Loucy (cell line): ENCODE results near the gene FYN.

Experiments
- H2AFZ ChIP-seq: fragments of 200-600 bp; sonication (generic); 2 replicates; pipeline ENCODE4 v1.6.0; 2016; ENCODE audit warnings: antibody characterized with exemption, mild to moderate bottlenecking, low read length, moderate library complexity
- H3F3A ChIP-seq: fragments of 200-600 bp; 2 replicates; pipeline ENCODE4 v1.6.0; 2016; ENCODE audit warnings: antibody characterized with exemption, low read depth, mild to moderate bottlenecking
- H3K27me3 ChIP-seq: fragments of 200-600 bp; sonication (generic); 2 replicates; pipeline ENCODE4 v1.6.1; 2014; ENCODE audit warnings: low read length, mild to moderate bottlenecking; ENCODE audit not compliant: insufficient read depth, poor library complexity, severe bottlenecking
- H3K36me3 ChIP-seq: fragments of 200-600 bp; sonication (generic); 2 replicates; pipeline ENCODE4 v1.6.1; 2016; ENCODE audit warnings: low read length; ENCODE audit not compliant: insufficient read depth
- H3K4me1 ChIP-seq: fragments of 200-600 bp; sonication (generic); 2 replicates; pipeline ENCODE4 v1.5.1; 2014; ENCODE audit warnings: low read length, mild to moderate bottlenecking; ENCODE audit not compliant: insufficient read depth, poor library complexity, severe bottlenecking
- H3K4me2 ChIP-seq: fragments of 200-600 bp; sonication (generic); 2 replicates; pipeline ENCODE4 v1.6.0; 2014; ENCODE audit warnings: antibody characterized with exemption, low read length, low read depth, mild to moderate bottlenecking; ENCODE audit not compliant: poor library complexity, severe bottlenecking
- H3K4me3 ChIP-seq: fragments of 200-600 bp; sonication (generic); 2 replicates; pipeline ENCODE4 v1.5.1; 2014; ENCODE audit warnings: low read length, mild to moderate bottlenecking, mixed read lengths; ENCODE audit not compliant: poor library complexity, severe bottlenecking
- H3K79me2 ChIP-seq: fragments of 200-600 bp; sonication (generic); 2 replicates; pipeline ENCODE4 v1.6.1; 2014; ENCODE audit warnings: low read length; ENCODE audit not compliant: insufficient read depth
- H3K9ac ChIP-seq: fragments of 200-600 bp; sonication (generic); 2 replicates; pipeline ENCODE4 v1.6.0; 2014; ENCODE audit warnings: mild to moderate bottlenecking, low read depth, low read length, moderate library complexity; ENCODE audit not compliant: poor library complexity, severe bottlenecking
- H3K9me2 ChIP-seq: fragments of 200-600 bp; sonication (generic); replicated peaks from 2 replicates; pipeline ENCODE4 v1.6.1; 2016; ENCODE audit warnings: low read depth, low read length, mixed read lengths
- H3K9me3 ChIP-seq: fragments of 200-600 bp; sonication (generic); 2 replicates; pipeline ENCODE4 v1.6.1; 2014; ENCODE audit warnings: mild to moderate bottlenecking, antibody characterized with exemption, low read length, low read depth; ENCODE audit not compliant: insufficient read depth
- H4K20me1 ChIP-seq: fragments of 200-600 bp; sonication (generic); 2 replicates; pipeline ENCODE4 v1.6.0; 2014; ENCODE audit warnings: antibody characterized with exemption, low read length, mild to moderate bottlenecking; ENCODE audit not compliant: insufficient read depth, poor library complexity, severe bottlenecking
- EZH2phosphoT487 ChIP-seq: fragments of 200-600 bp; IDR thresholded peaks from 2 replicates; pipeline ENCODE4 v1.6.1; 2018; ENCODE audit warnings: antibody characterized with exemption, mild to moderate bottlenecking, moderate library complexity, borderline replicate concordance
- TF ChIP-seq, protein P1 (sequence below): fragments of 200-600 bp; sonication (generic); conservative IDR thresholded peaks from 2 replicates; pipeline ENCODE4 v1.5.1; 2014; ENCODE audit warnings: mild to moderate bottlenecking, antibody characterized with exemption, low read length

Gene FYN

DNA sequence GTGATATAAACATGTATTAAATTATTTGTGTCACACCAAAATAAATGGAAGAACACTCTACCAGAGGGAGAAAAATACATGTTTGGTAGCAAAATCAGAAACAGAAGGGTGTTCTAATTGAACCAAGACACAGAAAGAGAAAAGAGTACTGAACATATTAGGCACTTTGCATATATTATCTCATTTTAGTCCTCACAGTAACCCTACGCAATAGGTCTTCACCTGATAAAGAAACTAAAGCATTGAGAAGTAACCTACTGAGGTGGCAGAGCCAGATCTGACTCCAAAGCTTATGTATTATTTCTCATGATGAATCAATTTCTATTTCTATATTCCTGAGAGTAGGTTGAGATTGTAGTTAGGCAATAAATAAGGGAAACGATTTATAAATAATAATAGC, 77.7 kb downstream of the FYN start:
- H2AFZ ChIP-seq, result no peak overlapping the region
- H3K4me3 ChIP-seq, result no peak overlapping the region
- H3K79me2 ChIP-seq, result peaks cover 83% of the 10 kb centered on the region
- H3K4me2 ChIP-seq, result no peak overlapping the region
- H3K27me3 ChIP-seq, result no peaks in the 10 kb centered on the region
- peak overlapping the region; percentile 55 for H3K9ac ChIP-seq
- peaks cover 46% of the 10 kb centered on the region for H3K4me1 ChIP-seq
- H3K36me3 ChIP-seq, result no peaks in the 10 kb centered on the region
- no peaks in the 10 kb centered on the region for H3F3A ChIP-seq
- no peaks in the 10 kb centered on the region for H3K9me3 ChIP-seq
- no peaks in the 10 kb centered on the region for H4K20me1 ChIP-seq
- H3K9me2 ChIP-seq, result no peaks in the 10 kb centered on the region
- TF ChIP-seq EZH2phosphoT487, result no peak
- TF ChIP-seq, protein P1, sequence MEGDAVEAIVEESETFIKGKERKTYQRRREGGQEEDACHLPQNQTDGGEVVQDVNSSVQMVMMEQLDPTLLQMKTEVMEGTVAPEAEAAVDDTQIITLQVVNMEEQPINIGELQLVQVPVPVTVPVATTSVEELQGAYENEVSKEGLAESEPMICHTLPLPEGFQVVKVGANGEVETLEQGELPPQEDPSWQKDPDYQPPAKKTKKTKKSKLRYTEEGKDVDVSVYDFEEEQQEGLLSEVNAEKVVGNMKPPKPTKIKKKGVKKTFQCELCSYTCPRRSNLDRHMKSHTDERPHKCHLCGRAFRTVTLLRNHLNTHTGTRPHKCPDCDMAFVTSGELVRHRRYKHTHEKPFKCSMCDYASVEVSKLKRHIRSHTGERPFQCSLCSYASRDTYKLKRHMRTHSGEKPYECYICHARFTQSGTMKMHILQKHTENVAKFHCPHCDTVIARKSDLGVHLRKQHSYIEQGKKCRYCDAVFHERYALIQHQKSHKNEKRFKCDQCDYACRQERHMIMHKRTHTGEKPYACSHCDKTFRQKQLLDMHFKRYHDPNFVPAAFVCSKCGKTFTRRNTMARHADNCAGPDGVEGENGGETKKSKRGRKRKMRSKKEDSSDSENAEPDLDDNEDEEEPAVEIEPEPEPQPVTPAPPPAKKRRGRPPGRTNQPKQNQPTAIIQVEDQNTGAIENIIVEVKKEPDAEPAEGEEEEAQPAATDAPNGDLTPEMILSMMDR, result no peak

DNA sequence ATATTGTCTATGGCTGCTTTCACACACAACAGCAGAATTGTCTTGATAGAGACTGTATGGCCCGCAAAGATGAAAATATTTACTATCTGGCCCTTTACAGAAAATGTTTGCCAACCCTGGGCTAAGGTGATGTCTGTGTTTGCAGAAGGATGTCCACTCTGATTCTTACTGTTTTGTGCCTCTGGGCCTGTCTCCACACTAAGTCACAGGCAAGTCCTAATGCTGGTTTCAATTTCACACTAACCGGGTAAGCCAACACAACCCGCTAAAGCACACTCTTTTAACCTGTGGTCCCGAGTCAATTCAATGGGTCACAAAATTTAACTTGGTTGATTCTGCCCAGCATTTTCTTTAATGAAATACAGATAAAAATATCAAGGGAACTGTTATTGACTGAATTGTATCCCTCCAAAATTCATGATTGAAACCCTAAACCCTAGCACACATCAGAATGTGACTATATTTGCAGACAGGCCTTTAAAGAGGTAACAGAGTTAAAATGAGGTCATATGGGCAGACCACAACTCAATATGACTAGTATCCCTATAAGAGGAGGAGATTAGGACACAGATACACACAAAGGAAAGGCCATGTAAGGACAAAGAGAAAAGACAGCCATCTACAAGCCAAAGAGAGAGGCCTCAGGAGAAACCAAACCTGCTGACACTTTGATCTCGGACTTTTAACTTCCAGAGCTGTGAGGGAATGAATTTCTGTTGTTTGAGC, 78.4 kb downstream of the FYN start:
- Histone ChIP-seq H3K4me2 (peak overlapping the region; percentile 68), H2AFZ (no peak overlapping the region), H3K36me3 (no peaks in the 10 kb centered on the region), H3K9me3 (no peaks in the 10 kb centered on the region), H3K9me2 (no peaks in the 10 kb centered on the region), H4K20me1 (no peaks in the 10 kb centered on the region), H3K4me3 (no peak overlapping the region), H3K79me2 (peaks cover 83% of the 10 kb centered on the region), H3K4me1 (peaks cover 46% of the 10 kb centered on the region), H3K27me3 (no peaks in the 10 kb centered on the region), H3F3A (no peaks in the 10 kb centered on the region), H3K9ac (peak overlapping the region; percentile 55)
- TF ChIP-seq, protein P1, result no peak
- TF ChIP-seq EZH2phosphoT487, result no peak

DNA sequence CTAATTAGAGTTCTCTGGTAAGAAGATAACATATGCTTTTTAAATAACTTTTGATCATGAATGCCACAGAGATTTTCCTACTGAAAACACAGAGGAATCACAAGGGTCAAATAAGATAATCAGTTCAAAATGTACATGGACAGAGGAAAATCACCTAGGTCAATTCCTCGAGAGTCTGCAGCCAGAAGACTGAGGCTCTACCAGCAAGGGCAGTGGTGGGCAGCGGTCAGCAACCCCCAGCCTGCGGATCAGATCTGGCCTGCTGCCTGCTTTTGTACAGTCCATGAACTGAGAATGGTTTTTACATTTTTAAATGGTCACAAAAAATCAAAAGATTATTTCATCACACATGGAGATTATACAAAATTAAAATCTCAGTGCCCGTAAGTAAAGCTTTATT, 79.0 kb downstream of the FYN start:
- Histone ChIP-seq H3K4me1 (peaks cover 52% of the 10 kb centered on the region), H3K9ac (peak overlapping the region; percentile 55), H3F3A (no peaks in the 10 kb centered on the region), H3K9me2 (no peaks in the 10 kb centered on the region), H3K79me2 (peaks cover 83% of the 10 kb centered on the region), H2AFZ (no peak overlapping the region), H3K27me3 (no peaks in the 10 kb centered on the region), H3K36me3 (no peaks in the 10 kb centered on the region), H3K9me3 (no peaks in the 10 kb centered on the region), H4K20me1 (no peaks in the 10 kb centered on the region), H3K4me2 (peak overlapping the region; percentile 68), H3K4me3 (peak overlapping the region; percentile 60)
- TF ChIP-seq EZH2phosphoT487, result no peak
- TF ChIP-seq, protein P1, result no peak
